COLO668 (cell line): ENCODE results near the gene PABPN1L.

Source experiments
- DNase-seq: peaks from one replicate; lab custom pipeline; 2025; ENCODE audit not compliant: unreplicated experiment; lab: John Stamatoyannopoulos, UW

PABPN1L gene

DNA sequence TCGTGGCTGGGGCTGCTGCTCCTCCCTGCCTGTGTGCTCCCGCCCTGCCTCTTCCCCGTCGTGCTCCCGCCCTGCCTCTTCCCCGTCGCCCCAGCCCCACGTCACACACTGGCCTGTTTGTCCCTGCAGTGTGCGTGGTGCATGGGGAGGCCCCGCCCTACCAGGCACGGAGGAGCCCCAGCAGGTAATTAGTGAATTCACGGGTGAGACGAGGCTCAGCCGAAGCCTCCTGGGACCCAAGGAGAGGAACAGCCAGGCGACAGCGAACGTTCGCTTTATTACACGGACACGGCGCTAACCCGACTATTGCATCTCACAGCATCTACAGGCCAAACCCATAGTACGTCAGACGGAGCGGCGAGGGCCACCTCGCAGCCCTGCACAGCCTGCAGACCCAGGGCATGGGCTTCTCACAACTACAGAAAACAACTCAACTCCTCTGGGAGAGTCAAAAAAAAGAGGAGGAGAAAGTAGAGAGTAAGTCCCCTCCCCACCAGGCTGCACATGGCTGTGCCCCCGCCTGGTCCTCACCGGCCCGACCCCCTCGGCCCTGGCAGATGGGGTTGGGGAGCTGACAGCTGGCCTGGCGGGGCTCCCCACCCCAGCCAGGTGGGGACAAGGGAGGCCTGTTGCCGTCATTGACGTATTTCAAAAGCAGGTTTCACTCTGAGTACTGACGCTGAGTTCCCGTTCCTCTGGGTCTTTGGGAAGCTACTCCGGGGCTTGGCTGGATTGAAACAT, 4.3 kb upstream of the PABPN1L start:
- DNase-seq: peak; percentile 77

- peak; percentile 13 for DNase-seq
Measured at GRCh38 chr16:88869673-88869980, 3.2 kb upstream of the PABPN1L start.

DNA sequence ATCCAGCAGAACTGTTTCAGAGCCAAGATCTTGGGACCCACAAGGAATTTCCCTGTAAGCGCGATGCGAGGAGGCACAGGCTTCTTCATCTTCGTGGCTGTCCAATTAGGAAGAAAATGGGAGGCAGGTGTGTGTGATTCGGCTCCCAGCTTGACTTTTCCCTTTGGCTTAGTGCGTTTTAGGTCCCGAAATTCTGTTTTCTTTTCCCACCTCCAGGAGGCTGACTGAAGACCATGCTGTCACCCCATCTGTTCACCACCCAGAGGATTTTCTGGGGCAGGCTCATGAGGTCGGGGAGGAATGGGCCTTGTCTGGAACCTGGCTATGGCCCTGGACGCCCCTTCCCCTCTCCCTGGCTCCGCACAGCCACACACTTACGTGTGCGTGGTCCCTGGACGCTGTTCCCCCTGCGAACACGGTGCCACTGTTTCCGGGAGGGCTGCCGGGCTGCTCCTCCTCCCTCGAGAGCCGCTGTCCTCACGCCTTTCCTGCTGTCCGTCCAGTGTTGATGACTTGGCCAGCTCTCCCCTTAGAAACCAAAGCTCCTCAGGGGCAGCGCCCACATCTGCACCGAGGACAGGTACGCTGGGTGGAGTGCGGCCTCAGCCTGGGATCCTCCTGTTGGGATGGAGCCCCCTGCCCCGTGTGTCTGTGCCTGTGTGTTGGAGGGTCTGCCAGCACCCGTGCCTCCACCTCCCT, 2.7 kb upstream of the PABPN1L start:
- DNase-seq: no peak

- DNase-seq: peak; percentile 60
Measured at GRCh38 chr16:88867581-88868246, 1.3 kb upstream of the PABPN1L start.

DNA sequence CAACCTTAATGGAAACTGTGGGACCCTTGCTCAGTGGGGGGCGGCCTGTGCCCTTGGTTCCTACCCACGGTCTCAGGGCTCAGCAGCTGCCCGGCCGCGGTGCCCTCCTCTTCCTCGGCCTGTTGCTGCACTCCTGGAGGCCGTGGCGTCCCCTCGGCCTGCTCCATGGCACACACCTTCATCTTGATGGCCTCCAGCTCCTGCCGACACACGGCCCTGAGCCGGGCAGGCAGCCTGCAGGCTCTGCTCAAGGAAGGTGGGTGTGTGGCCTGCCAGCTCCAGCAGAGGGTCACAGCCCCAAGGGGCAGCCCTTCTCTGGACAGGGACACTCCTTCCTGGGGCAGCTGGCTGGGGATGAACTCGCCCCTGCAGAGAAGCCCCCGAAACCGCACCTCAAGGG, 718 bp downstream of the PABPN1L start:
- DNase-seq: no peak

DNA sequence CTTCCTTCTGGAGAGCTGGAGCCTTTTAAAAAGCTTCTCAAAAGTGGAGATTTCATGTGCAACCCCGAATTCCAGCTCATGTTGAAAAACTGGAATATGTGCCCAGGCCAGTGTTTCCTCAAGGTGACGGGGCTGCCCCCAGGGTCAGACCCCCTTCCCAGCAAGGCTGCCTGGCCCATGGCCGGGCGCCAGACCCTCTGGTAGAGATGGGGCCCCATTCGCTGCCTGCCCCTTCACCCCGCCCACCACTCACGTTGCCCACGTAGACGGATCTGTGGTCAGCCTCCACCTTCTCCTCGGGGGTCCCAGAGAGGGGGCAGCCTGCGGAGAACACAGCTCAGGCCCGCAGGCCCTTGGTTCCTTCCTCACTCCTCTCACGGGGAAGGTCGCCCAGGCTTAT, 1.1 kb downstream of the PABPN1L start:
- no peak for DNase-seq

DNA sequence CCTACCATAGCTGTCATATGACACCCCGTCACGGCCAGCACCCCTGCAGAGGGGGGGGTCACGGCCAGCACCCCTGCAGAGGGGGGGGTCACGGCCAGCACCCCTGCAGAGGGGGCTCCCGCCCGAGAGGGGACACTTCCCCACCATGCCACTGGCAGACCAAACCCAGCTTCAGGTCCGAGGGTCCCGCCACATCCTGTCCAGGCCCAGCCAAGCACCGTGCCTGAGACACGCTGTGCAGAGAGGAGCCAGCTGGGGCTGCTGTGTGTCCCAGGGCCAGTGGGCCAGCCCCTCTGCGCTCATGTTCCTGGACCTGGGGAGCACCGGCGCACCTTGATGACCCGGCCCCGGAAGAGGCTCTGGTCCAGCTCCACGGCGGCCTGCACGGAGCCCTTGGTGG, 1.9 kb downstream of the PABPN1L start:
- no peak for DNase-seq

- no peak for DNase-seq
Measured at GRCh38 chr16:88864099-88864498, 2.4 kb downstream of the PABPN1L start.

- DNase-seq: no peak
Measured at GRCh38 chr16:88863426-88863825, 3.0 kb downstream of the PABPN1L start.

GRCh38 chr16:88862968-88863367, 3.5 kb downstream of the PABPN1L start:
- DNase-seq: no peak

DNA sequence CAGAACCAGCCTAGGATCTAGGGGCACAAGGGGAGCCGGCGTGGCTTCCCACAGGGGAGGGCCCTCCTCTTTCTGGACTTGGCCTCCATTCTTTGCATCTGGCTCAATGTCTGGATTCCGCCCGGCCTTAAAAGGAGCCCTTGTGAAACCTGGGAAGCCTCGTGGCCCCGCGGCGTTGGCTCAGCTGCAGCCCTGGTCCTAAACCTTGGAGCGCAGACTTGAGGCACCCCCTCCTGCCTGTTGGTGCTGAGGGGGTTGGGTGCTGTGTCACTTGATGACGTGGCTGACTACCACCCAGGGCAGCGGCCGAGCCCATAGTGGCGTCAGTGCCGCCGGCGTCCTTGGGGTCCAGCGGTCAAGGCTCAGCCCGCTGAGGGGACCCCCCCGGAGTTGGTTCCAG, 5.1 kb downstream of the PABPN1L start:
- no peak for DNase-seq

DNA sequence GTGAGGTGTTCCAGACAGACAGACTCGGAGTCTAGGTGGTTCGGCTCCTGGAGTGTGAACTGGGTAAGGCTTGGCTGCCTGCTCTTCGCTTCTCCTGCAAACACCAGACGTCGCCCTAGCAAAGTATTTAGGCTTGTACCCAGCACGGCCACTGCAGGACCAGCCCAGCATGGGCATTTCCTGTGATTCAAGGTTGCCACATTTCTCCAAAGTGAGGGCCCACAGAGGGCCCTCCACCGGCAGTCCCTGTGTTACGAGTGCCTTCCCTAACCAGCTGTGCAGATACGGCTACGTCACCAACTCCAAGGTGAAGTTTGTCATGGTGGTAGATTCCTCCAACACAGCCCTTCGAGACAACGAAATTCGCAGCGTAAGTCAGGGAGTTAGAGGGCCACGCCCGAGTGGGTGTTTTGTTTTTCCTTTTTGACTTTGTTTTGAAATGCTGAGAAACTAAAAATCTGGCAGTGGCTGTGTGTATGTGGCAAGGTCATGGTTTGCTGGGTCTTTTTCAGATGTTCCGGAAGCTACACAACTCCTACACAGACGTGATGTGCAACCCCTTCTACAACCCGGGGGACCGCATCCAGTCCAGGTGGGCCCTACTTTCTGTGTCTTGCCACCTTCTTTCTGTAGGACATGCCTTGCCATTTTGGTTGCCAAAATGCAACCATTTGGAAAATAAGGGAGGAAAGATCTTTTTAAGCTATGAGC, 6.9 kb downstream of the PABPN1L start:
- DNase-seq: no peak

GRCh38 chr16:88857728-88858339, 8.6 kb downstream of the PABPN1L start:
- DNase-seq: peak; percentile 75

DNA sequence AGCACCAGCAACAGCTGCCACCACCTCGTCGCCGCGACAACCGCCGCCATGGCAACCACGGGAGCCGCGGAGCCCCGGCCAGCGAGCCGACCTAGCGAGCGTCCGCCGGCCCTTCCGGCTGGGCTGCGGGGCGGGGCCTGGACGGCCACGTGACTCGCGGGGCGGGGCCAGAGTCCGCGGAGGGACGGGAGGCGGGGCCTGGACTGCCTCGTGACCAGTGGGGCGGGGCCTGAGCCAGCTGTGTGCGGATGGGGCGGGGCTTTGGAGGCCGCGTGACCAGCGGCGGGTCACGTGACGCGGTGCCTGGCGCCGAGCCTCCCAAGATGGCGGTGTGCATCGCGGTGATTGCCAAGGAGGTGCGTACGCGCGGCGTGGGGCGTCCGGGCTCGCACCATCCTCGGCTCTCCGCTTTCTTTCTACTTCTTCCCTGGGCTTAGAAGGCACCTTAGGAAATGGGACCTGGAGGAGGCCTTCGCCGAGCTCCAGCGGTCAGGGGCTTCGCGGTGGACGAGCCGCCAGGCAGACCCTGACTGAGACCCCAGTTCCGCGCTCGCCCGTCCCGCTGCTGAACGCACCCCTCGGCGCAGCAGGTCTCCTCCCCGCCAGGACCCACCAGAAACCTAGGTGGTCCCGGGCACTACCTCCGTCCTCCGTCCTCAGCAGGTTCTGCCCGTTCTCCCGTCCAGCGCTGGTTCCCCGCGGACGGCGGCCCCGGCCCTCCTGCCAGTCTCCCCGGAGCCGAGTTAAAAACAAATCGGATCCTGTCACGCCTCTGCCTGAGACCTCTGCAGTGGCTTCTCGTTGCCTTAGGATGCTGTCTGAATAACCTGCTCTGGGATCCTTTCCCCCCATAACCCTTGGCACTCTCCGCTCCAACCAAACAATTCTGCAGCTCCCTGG, 9.4 kb downstream of the PABPN1L start, which contains the start of the genes GALNS and TRAPPC2L:
Gene GALNS, minus strand, starts transcription at position 120 of the 900 bp plus-strand sequence. Its CDS starts 70 bp downstream, at position 50.
Gene TRAPPC2L, plus strand, starts transcription at position 300 of the 900 bp plus-strand sequence. Its CDS starts 24 bp downstream, at position 324.
- peak; percentile 99 for DNase-seq

DNA sequence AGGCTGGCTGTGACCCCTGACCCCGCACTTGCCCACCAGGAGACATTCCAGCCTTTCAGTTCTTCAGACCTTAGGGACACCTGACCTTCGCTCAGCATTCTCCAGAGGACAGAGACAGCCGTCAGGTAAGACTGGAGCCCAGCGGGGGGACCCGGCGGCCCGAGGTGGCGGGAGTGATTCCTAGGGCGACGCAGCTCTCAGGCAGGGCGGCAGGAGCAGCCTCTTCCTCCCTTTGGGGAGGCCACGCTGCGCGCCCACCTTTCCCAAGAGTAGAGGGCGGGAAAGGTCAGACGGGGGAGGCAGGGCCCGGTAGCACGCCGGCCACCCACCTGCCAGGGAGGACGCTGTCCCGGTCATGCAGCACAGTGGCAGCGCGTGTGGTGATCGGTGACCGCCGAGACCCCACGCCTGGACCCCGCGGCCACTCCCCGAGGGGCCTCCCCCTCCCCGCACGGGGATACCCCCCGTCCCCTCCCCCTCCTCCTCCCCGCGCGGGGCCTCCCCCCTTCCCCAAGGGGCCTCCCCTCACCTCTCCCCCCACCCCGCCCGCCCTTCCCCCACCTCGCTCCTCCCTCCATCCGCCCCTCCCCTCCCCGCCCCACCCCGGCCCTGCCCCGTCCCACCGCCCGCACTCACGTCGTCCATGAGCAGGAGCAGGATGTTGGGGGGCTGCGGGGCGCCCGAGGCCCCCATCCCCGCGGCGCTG, 10.2 kb downstream of the PABPN1L start:
- peak; percentile 31 for DNase-seq

- DNase-seq: no peak
Measured at GRCh38 chr16:88855736-88856121, 10.7 kb downstream of the PABPN1L start.

DNA sequence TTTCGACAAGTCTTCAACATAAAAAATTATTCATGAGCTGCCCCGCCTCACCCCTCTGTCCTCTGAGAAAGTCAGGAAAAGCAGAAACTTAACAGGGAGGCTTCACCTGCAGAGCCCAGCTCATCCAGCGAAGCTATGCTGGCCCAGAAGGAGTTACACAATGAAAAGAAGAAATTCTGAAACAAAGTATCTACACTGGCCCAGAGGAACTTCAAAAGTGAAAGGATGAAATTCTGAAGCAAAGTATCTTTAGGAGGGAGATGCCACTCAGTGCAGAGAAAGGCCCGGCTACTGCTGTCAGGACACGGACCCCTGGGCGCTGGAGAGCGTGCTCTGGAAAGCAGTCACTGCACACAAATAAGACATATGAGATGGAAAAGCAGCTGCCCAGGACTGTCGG, 11.3 kb downstream of the PABPN1L start:
- no peak for DNase-seq

DNA sequence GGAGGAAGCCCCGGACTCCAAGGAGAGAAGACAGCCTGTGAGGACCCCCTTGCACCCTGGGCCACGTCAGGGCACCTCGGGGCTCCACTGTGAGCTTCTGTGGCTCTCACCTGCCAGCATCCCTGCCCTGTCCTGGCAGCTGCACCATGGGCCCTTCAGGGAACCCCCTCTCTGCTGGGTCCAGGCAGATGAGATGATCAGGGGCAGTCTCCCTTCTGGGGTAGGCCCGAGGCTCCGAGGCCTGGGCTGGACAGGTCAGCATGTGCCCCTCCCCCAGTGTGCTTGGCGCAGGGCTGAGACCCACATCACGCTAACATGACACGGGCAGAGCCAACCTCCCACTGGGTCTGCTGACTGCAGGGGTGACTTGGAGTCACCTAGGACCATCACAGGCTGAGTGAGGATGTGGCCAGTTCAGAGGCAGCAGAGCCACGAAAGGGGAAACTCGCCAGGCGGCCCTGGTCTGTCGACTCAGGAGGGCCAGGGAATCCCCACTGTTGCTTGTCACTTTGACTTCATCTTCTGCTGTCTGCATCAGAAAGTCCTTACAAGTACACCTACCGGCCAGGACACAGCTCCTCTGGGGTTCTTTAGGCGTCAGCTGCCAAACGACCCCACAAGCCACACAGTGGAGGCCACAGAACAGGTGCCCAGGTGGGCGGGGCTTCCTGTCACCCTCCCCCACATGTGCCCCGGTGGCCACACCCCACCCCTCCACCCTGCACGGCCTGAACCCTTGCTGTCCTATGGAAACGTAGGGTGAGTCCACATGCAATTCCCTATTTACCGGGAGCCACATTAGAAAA, 12.0 kb downstream of the PABPN1L start:
- DNase-seq: no peak
